Smooth muscle cell (in vitro differentiated cells): ENCODE measurements around the gene ADCY2. TPM values are rescaled to one million over a fixed set of nuclear protein-coding genes. Genes with fewer than 3 reads are reported as not detected.

Experiments used
- DNase-seq: peaks from one replicate; lab custom pipeline; 2025; ENCODE audit not compliant: unreplicated experiment; lab: John Stamatoyannopoulos, UW
- H2AFZ ChIP-seq: fragments of 200-600 bp; sonication (generic); 2 replicates; pipeline ENCODE4 v1.6.0; 2016; ENCODE audit warnings: antibody characterized with exemption, low read depth, mild to moderate bottlenecking
- H3F3A ChIP-seq: fragments of 200-600 bp; sonication (generic); 2 replicates; pipeline ENCODE4 v1.6.0; 2017; ENCODE audit warnings: antibody characterized with exemption, low read depth
- H3K27ac ChIP-seq: fragments of 200-600 bp; sonication (generic); 2 replicates; pipeline ENCODE4 v1.5.1; 2016; ENCODE audit warnings: low read depth, mild to moderate bottlenecking
- H3K27me3 ChIP-seq: fragments of 200-600 bp; sonication (generic); 2 replicates; pipeline ENCODE4 v1.6.1; 2016; ENCODE audit warnings: low read depth, mild to moderate bottlenecking
- H3K36me3 ChIP-seq: fragments of 200-600 bp; sonication (generic); 2 replicates; pipeline ENCODE4 v1.5.1; 2016; ENCODE audit warnings: low read depth
- H3K4me1 ChIP-seq: fragments of 200-600 bp; sonication (generic); 2 replicates; pipeline ENCODE4 v1.5.1; 2016; ENCODE audit warnings: low read depth
- H3K4me2 ChIP-seq: fragments of 200-600 bp; sonication (generic); 2 replicates; pipeline ENCODE4 v1.6.0; 2016; ENCODE audit warnings: mild to moderate bottlenecking
- H3K4me3 ChIP-seq: fragments of 200-600 bp; sonication (generic); 2 replicates; pipeline ENCODE4 v1.5.1; 2016; ENCODE audit warnings: mild to moderate bottlenecking
- H3K79me2 ChIP-seq: fragments of 200-600 bp; sonication (generic); 2 replicates; pipeline ENCODE4 v1.6.0; 2016; ENCODE audit warnings: low read depth, mild to moderate bottlenecking
- H3K9ac ChIP-seq: fragments of 200-600 bp; sonication (generic); 2 replicates; pipeline ENCODE4 v1.6.0; 2016; ENCODE audit warnings: low read depth
- H3K9me3 ChIP-seq: fragments of 200-600 bp; sonication (generic); replicated peaks from 2 replicates; pipeline ENCODE4 v1.5.1; 2016; ENCODE audit warnings: low read depth
- H4K20me1 ChIP-seq: fragments of 200-600 bp; sonication (generic); 2 replicates; pipeline ENCODE4 v1.6.0; 2016; ENCODE audit warnings: low read depth
- WGBS: methylation state at CpG from one replicate; pipeline ENCODE4 v1.1.7; 2016; ENCODE audit warnings: low lambda C conversion rate; 5-methylcytosine and 5-hydroxymethylcytosine counted together
- polyA plus RNA-seq: library from polyadenylated mRNA; unstranded; fragments of >200 nt; fragmentation: Nextera tagmentation; extraction: Ambion mirVana; gene quantifications from 2 replicates; pipeline ENCODE4 v1.2.1, GENCODE V29; 2016
- total RNA-seq: library from RNA; depleted of rRNA; stranded (reverse); fragments of >200 nt; gene quantifications from 2 replicates; pipeline ENCODE4 v1.2.3, GENCODE V29; 2014
- TF ChIP-seq, protein P1 (sequence below): fragments of 200-600 bp; sonication (generic); IDR thresholded peaks from 2 replicates; pipeline ENCODE4 v1.5.1; 2017; ENCODE audit warnings: borderline replicate concordance, mild to moderate bottlenecking, antibody characterized with exemption; ENCODE audit not compliant: insufficient read depth, poor library complexity, severe bottlenecking

ADCY2 gene
- total and polyA plus RNA-seq, 2 experiments from 2014 or later: 2.8 to 8.0 TPM

DNA sequence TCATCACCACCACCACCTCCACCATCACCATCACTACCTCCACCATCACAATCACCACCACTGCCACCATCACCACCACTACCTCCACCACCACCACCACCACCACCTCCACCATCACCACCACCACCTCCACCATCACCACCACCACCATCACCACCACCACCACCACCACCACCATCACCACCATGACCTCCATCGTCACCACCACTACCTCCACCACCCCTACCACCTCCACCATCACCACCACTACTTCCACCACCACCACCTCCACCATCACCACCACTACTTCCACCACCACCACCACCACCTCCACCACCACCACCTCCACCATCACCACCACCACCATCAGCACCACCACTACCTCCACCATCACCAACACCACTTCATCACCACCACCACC lies 23.5 kb upstream of the ADCY2 start:
- DNase-seq: peak; percentile 53
- Histone ChIP-seq H3K9me3 (no peaks in the 10 kb centered on the region), H3K79me2 (no peaks in the 10 kb centered on the region), H3K27ac (no peak overlapping the region), H3K9ac (no peak overlapping the region), H3K27me3 (no peaks in the 10 kb centered on the region), H3K4me1 (no peaks in the 10 kb centered on the region), H4K20me1 (no peaks in the 10 kb centered on the region), H3K4me2 (no peak overlapping the region), H3K36me3 (no peaks in the 10 kb centered on the region), H3K4me3 (no peak overlapping the region), H3F3A (no peaks in the 10 kb centered on the region), H2AFZ (no peak overlapping the region)
- TF ChIP-seq, protein P1, sequence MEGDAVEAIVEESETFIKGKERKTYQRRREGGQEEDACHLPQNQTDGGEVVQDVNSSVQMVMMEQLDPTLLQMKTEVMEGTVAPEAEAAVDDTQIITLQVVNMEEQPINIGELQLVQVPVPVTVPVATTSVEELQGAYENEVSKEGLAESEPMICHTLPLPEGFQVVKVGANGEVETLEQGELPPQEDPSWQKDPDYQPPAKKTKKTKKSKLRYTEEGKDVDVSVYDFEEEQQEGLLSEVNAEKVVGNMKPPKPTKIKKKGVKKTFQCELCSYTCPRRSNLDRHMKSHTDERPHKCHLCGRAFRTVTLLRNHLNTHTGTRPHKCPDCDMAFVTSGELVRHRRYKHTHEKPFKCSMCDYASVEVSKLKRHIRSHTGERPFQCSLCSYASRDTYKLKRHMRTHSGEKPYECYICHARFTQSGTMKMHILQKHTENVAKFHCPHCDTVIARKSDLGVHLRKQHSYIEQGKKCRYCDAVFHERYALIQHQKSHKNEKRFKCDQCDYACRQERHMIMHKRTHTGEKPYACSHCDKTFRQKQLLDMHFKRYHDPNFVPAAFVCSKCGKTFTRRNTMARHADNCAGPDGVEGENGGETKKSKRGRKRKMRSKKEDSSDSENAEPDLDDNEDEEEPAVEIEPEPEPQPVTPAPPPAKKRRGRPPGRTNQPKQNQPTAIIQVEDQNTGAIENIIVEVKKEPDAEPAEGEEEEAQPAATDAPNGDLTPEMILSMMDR: no peak
- WGBS: 100% methylated on average over 1 of the region's 1 CpG

DNA sequence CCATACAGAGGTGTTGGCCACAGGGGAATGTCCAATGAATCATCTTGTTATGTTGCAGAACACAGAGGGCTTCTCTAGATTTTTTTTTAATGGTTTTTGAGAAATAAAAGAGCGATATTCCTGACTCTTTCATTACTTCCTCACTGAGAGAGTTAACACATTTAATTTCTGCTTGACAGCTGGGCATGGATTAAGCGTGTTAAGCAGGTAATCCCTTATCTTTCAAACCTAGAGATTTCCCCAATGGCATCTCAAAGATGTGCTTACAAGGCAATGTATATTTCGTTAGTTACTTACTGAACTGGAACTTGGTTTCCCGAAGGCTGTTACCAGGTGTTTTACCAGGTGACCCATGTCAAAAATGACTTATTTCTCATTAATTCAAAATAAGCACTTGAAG lies 21.8 kb upstream of the ADCY2 start:
- DNase-seq: no peak
- H3K9me3 ChIP-seq: no peaks in the 10 kb centered on the region
- no peak overlapping the region for H3K4me2 ChIP-seq
- no peaks in the 10 kb centered on the region for H3K27me3 ChIP-seq
- H3K4me3 ChIP-seq: no peak overlapping the region
- H3K27ac ChIP-seq: no peak overlapping the region
- no peak overlapping the region for H2AFZ ChIP-seq
- no peaks in the 10 kb centered on the region for H3K4me1 ChIP-seq
- H3K36me3 ChIP-seq: no peaks in the 10 kb centered on the region
- no peaks in the 10 kb centered on the region for H3K79me2 ChIP-seq
- no peak overlapping the region for H3K9ac ChIP-seq
- H3F3A ChIP-seq: no peaks in the 10 kb centered on the region
- WGBS: 91% methylated on average over 4 of the region's 4 CpGs
- TF ChIP-seq, protein P1: no peak
- no peaks in the 10 kb centered on the region for H4K20me1 ChIP-seq

DNA sequence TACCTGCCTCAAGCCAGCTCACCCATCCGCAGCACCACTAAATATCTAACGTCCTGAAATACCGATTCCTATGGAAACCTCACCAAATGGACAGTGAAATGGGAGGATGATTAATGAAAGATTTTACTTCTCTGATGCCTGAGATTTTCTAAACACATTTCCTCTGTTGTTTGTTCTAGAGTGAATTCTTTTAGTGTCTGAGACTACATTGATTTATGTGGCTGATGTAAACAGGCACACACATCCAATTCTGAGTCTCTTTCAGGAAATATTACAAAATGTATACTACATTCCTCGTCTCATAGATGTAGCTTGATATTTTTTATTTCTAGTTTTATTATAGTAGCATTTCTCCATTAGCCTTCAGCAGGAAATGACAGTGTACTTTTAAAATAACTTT lies 20.5 kb upstream of the ADCY2 start:
- TF ChIP-seq, protein P1: no peak
- Histone ChIP-seq H3K36me3 (no peaks in the 10 kb centered on the region), H3K79me2 (no peaks in the 10 kb centered on the region), H3F3A (no peaks in the 10 kb centered on the region), H4K20me1 (no peaks in the 10 kb centered on the region), H3K4me2 (no peak overlapping the region), H3K9ac (no peak overlapping the region), H3K27ac (no peak overlapping the region), H3K4me3 (no peak overlapping the region), H3K9me3 (no peaks in the 10 kb centered on the region), H2AFZ (no peak overlapping the region), H3K27me3 (no peaks in the 10 kb centered on the region), H3K4me1 (no peaks in the 10 kb centered on the region)
- DNase-seq: no peak
- WGBS: 96% methylated on average over 4 of the region's 4 CpGs

DNA sequence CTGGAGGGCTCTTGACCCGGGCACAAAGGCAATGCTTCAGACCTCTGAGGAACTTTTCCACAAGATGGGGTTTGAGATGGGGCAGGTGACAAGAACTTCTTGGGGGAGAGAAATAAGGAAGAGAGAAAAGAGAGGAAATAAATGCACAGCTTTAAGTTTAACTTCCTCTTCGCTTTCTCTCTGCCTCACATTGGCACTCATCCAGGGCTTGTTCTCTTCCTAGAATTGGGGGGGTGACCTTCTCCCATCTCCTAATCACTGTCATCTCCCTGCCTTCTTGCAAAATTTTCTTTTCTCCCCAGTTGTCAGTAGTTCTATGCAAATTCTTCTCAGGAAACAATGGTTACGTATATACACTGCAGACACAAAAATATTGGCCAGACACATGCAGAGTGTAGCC lies 19.1 kb upstream of the ADCY2 start:
- no peaks in the 10 kb centered on the region for H3K27me3 ChIP-seq
- H3K27ac ChIP-seq: no peak overlapping the region
- no peak overlapping the region for H3K9ac ChIP-seq
- no peaks in the 10 kb centered on the region for H3K36me3 ChIP-seq
- no peaks in the 10 kb centered on the region for H3K4me1 ChIP-seq
- TF ChIP-seq, protein P1: no peak
- no peak for DNase-seq
- no peaks in the 10 kb centered on the region for H4K20me1 ChIP-seq
- H3K4me3 ChIP-seq: no peak overlapping the region
- H3F3A ChIP-seq: no peaks in the 10 kb centered on the region
- H3K79me2 ChIP-seq: no peaks in the 10 kb centered on the region
- WGBS: 90% methylated on average over 3 of the region's 3 CpGs
- H2AFZ ChIP-seq: no peak overlapping the region
- no peaks in the 10 kb centered on the region for H3K9me3 ChIP-seq
- no peak overlapping the region for H3K4me2 ChIP-seq
